AG08395 (cell line): ENCODE data around the gene LNP1.
"Not testable (repeated sequence)": the region's sequence is repeated elsewhere in the genome, so short reads cannot be mapped to it uniquely, and the experiment has no call there.

Experiments used
- DNase-seq: peaks from one replicate; pipeline ENCODE4 v3.0.0; 2012; ENCODE audit warnings: mixed read lengths, low spot score

LNP1 gene

GRCh38 chr3:100478521-100478920 is 77.2 kb downstream of the LNP1 start:
- not testable (repeated sequence) for DNase-seq

DNA sequence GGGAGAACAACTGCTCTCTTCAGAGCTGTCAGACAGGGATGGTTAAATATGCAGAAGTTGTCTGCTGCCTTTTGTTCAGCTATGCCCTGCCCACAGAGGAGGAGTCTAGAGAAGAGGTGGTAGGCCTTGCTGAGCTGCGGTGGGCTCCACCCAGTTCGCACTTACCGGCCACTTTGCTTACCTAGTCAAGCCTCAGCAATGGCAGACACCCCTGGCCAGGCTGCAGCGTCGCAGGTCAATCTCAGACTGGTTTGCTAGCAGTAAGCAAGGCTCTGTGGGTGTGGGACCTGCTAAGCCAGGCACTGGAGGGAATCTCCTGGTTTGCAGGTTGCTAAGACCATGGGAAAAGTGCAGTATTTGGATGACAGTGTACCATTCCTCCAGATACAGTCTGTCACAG is 78.7 kb downstream of the LNP1 start:
- no peak for DNase-seq

- DNase-seq: no peak
Measured at GRCh38 chr3:100482176-100482575, 80.8 kb downstream of the LNP1 start.

- DNase-seq: no peak
Measured at GRCh38 chr3:100483529-100483928, 82.2 kb downstream of the LNP1 start.

- no peak for DNase-seq
Measured at GRCh38 chr3:100486808-100487207, 85.5 kb downstream of the LNP1 start.

GRCh38 chr3:100489118-100489517 is 87.8 kb downstream of the LNP1 start:
- no peak for DNase-seq

DNA sequence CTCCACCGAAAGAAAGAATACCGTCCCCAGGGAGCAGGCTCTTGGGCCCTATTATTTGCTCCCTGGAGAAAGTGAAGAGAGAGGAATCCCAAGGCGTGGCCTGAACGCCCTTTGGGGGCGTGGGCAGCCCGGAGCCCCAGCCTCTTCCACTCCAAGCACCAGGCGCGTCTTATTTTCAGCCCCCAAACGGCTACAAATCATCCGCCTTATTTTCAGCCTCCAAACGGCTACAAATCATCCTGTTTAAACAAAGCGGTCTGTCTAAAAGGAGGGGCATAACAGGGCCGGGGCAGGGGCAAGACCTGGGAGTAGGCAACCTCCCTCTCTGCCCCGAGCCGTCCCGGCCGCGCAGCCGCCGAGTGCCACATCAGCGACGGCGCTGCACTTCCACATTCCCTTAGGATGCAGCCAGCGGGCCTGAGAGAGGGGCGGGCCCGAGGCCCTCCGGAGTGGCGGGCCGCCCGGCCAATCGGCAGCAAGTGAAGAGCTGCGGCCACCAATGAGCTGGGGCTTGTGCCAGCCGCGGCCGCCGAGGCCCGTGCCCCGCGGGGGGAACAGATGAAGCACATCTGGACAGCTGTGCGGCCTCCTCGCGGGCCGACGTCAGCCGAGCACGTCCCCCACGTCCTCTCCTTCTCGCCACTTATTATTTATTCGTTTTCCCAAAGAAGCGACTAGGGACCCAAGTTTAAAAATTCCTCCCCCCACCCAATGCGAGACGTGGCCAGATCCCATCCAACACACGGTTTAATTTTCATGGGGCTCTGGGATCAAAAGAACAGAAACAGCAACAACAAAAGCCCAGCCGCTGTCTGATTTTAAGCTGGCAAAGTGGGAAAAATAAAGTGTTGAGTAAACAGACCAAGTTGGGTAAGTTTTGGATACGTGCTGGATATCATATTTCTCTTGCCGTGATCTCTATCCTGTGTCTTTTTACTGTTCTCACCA is 91.0 kb downstream of the LNP1 start, which contains the start of gene TMEM45A:
TMEM45A (plus strand) TSS at position 561 of the 948 bp plus-strand sequence. CDS start 62,593 bp downstream, outside the sequence.
- peak; percentile 99 for DNase-seq

GRCh38 chr3:100496711-100497261 is 95.4 kb downstream of the LNP1 start:
- DNase-seq: peak; percentile 35

- DNase-seq: no peak
Measured at GRCh38 chr3:100499651-100500050, 98.3 kb downstream of the LNP1 start.

DNA sequence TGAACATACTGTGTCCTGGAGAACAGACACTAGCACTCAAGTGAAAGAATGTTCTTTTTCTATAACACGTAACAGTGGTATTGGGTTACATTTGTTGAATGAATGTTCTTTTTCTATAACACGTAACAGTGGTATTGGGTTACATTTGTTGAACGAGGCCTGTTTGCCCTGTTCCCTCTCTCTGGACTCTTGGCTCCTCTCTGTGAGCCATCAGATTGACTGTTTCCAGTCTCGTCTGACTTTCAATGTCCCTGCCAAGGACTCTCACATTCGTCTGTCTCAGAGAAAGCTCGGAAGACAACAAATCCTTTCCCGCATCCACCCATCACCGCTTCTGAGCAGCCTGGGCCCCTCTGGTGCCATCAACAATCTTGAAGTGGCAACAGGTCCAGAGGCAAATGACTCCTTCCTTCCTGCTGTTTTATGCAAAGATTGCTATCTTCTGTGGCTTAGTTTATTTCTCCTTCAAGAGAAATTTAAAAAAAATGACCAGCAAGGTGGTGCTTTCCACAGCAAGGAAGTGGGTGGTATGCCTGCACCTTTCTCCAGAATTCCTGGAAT is 99.1 kb downstream of the LNP1 start:
- DNase-seq: no peak

DNA sequence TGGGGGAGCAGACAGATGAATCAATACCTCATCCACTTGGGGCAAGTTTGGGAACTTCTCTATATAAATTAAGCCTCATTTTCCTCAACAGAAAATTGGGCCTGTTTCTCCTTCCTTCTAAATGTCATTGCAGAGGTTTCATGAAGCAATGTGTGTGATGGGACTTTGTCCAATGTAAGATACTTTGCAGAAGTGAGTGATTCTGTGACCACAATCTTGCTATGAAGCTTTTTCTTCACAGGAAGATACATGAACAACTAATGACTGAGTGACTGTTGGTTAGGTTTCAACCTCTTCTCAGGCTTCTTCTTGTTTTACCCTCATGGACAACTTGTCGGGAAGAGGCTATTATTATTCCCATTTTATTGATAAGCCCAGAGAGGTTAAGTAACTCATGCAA is 102.1 kb downstream of the LNP1 start:
- DNase-seq: no peak
